Thyroid gland (tissue), 4 donors: Measurements from ENCODE around the gene DAGLB. TPM values are rescaled to one million over a fixed set of nuclear protein-coding genes. Genes with fewer than 3 reads are reported as not detected.
"Not testable (repeated sequence)": the region's sequence is repeated elsewhere in the genome, so short reads cannot be mapped to it uniquely, and the experiment has no call there.

Experiments used
- DNase-seq, 2 donors: peaks; one replicate each; pipeline ENCODE4 v3.0.0-alpha.2; 2019
- H3K27ac ChIP-seq, 3 donors: fragments of 200-600 bp; sonication (generic); 1 replicate in 2 of 3; 2 replicates in 1 of 3; pipeline ENCODE4 v1.5.1; 2016 to 2019; ENCODE audit warnings: mild to moderate bottlenecking in 1 of 3, moderate library complexity in 1 of 3
- H3K27me3 ChIP-seq: fragments of 200-600 bp; sonication (generic); one replicate; pipeline ENCODE4 v1.5.1; 2019
- H3K36me3 ChIP-seq, 2 donors: fragments of 200-600 bp; sonication (generic); one replicate each; pipeline ENCODE4 v1.5.1; 2016 to 2019
- H3K4me1 ChIP-seq, 2 donors: fragments of 200-600 bp; sonication (generic); one replicate each; pipeline ENCODE4 v1.5.1; 2017 to 2019
- H3K4me3 ChIP-seq, 3 donors: fragments of 200-600 bp; sonication (generic); replicated peaks in 1 of 3; 1 replicate in 2 of 3; 2 replicates in 1 of 3; pipeline ENCODE4 v1.5.1; 2016; ENCODE audit warnings: mild to moderate bottlenecking in 1 of 3
- H3K9me3 ChIP-seq: fragments of 200-600 bp; sonication (generic); one replicate; pipeline ENCODE4 v1.5.1; 2017
- POLR2A ChIP-seq, 2 donors: fragments of 450-650 bp; IDR thresholded peaks; one replicate each; pipeline ENCODE4 v1.6.1; 2017; ENCODE audit warnings: antibody characterized with exemption in 2 of 2, mild to moderate bottlenecking in 2 of 2, moderate library complexity in 1 of 2
- WGBS, 2 donors: methylation state at CpG; one replicate each; pipeline ENCODE4 v1.1.5; 2017; 5-methylcytosine and 5-hydroxymethylcytosine counted together
- intact Hi-C: fragments of 100-400 bp; cut with DNase I; formaldehyde crosslinking; loops from one replicate; pipeline ENCODE4 v1.15.1; 2023
- total RNA-seq, 4 donors: library from RNA; depleted of rRNA; stranded (reverse); fragments of >200 nt; gene quantifications; one replicate each; pipeline ENCODE4 v1.2.3, GENCODE V29; 2016
- TF ChIP-seq, protein P1 (sequence below), 6 experiments: fragments of 200-600 bp in 3 of 6; fragments of 450-650 bp in 3 of 6; sonication (generic) in 3 of 6; IDR thresholded peaks; one replicate each; pipeline ENCODE4 v1.5.1; 2016 to 2019; ENCODE audit warnings: antibody characterized with exemption in 6 of 6, mild to moderate bottlenecking in 2 of 6, inconsistent platforms in 1 of 6, moderate library complexity in 1 of 6

The DAGLB gene
- total RNA-seq, 4 donors from 2014 or later, result 14.1 to 18.4 (median 16.2) TPM

DNA sequence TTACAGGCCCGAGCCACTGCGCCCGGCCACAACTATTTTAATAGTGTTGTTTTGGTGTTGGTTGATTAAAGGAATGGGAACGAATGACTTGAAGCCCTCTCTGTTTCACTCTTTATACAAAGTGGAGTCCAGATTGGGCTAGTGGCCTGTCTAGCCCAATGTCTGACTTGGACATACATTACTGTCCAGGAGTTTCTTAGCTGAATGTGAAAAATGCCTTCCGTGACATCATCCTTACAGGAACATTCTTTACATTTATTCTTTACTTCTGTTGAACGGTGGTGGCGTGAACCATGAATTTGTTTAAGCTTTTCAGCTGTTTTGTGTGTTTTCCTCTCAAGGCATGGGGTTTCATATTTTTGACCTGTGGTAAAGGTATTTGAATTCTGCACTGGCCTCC lies 67.9 kb downstream of the DAGLB start:
- intact Hi-C loops, result loop anchor here (10.0 kb wide), 1 partner anchor 55 kb away; no protein-coding TSS in a partner anchor
- Histone ChIP-seq H3K4me3 (no peak overlapping the region), H3K36me3 (no peaks in the 10 kb centered on the region), H3K27ac (no peak overlapping the region), H3K9me3 (no peaks in the 10 kb centered on the region), H3K4me1 (peaks cover 27 to 69% of the 10 kb centered on the region in 2 donors), H3K27me3 (no peaks in the 10 kb centered on the region)
- TF ChIP-seq, protein P1, sequence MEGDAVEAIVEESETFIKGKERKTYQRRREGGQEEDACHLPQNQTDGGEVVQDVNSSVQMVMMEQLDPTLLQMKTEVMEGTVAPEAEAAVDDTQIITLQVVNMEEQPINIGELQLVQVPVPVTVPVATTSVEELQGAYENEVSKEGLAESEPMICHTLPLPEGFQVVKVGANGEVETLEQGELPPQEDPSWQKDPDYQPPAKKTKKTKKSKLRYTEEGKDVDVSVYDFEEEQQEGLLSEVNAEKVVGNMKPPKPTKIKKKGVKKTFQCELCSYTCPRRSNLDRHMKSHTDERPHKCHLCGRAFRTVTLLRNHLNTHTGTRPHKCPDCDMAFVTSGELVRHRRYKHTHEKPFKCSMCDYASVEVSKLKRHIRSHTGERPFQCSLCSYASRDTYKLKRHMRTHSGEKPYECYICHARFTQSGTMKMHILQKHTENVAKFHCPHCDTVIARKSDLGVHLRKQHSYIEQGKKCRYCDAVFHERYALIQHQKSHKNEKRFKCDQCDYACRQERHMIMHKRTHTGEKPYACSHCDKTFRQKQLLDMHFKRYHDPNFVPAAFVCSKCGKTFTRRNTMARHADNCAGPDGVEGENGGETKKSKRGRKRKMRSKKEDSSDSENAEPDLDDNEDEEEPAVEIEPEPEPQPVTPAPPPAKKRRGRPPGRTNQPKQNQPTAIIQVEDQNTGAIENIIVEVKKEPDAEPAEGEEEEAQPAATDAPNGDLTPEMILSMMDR (IDR thresholded peaks at IDR 0.05), result no peak
- no peak for TF ChIP-seq POLR2A (IDR thresholded peaks at IDR 0.05)
- DNase-seq, result no peak
- 87 to 88% methylated on average over 7 of the region's 7 CpGs for WGBS, 2 donors

DNA sequence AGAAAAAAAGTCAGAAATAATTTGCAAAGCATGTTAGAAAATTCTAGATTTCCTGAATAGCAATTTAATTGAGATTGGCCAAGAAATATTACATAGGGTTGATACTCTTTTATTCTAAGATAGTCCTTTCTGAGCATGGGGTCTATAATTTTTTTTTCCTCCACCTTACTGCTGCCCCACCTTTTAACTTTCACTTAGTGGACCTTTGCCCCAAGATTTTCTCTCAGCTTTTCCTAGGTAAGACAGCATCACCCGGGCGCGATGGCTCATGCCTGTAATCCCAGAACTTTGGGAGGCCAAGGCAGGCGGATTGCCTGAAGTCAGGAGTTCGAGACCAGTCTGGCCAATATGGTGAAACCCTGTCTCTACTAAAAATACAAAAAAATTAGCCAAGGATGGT lies 69.2 kb downstream of the DAGLB start:
- H3K4me3 ChIP-seq, intact Hi-C loops, H3K27ac ChIP-seq, H3K9me3 ChIP-seq, H3K27me3 ChIP-seq, DNase-seq, H3K36me3 ChIP-seq: not testable (repeated sequence)
- 92 to 96% methylated on average over 5 of the region's 5 CpGs for WGBS, 2 donors
- H3K4me1 ChIP-seq, result peaks cover 16 to 57% of the 10 kb centered on the region in 2 donors

DNA sequence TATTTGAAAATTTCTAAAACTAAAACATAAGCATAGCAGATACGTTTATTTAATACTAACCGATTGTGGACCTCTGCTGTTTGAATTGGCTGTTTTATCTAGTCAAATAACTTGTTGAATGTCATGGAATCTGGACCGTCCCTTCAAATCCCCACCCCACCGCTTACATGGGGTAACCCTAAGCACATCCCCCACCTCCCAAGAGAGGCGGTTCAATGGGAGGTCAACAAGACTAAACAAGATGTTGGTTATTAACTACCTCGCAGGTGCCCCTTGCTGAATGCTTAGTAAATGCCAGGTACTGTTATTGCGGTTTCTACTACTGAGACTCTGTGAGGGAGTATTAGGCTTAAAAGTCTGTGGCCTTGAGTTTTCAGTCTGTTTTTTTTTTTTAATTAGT lies 70.9 kb downstream of the DAGLB start:
- 71 to 75% methylated on average over 7 of the region's 7 CpGs for WGBS, 2 donors

DNA sequence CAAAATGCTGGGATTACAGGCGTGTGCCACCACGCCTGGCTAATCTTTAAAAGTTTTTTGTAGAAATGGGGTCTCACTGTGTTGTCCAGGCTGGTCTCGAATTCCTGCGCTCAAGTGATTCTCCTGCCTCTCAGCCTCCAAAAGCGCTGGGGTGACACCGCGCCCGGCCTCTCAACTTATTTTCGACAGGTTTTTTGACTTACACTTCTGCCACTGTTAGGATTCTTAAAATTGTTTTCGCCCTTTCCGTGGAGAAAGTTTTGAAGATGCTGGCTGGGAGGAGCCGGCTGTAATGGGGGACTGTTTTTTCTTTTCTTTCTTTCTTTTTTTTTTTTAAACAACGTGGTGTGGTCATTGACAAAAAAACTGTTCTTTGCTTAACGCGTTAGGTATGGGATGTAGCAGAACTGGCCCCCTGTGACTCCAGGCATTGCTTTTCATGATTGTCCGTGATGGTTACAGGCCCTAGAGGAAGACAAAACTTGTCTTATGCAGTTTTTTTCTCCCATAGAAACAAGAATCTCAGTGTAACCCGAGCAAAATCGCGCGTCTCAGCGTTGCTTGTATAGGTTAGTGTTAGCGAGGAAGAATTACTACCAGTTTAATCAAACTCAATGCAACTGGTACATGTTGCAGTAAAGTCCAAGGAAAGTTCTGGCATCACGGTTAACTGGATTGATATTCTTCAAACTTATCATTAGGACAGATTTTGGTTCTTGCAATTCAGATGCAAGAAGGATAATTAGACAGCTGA lies 72.2 kb downstream of the DAGLB start:
- peak overlapping the region; percentile 68 to 70 (median 70) for H3K4me3 ChIP-seq
- 9% methylated on average over 23 of the region's 23 CpGs for WGBS, 2 donors
- no peaks in the 10 kb centered on the region for H3K27me3 ChIP-seq
- DNase-seq, result peak in 1 of 2 donors; percentile 18
- H3K9me3 ChIP-seq, result no peaks in the 10 kb centered on the region
- peaks cover 4 to 29% of the 10 kb centered on the region in 2 donors for H3K4me1 ChIP-seq
- intact Hi-C loops, result no loop called here
- no peaks in the 10 kb centered on the region for H3K36me3 ChIP-seq
- no peak for TF ChIP-seq POLR2A (IDR thresholded peaks at IDR 0.05)
- TF ChIP-seq, protein P1 (IDR thresholded peaks at IDR 0.05), result no peak
- peak overlapping the region; percentile 72 to 86 (median 83) for H3K27ac ChIP-seq

More for the DNA sequence above, 70.9 kb downstream of the DAGLB start:
- TF ChIP-seq, protein P1 (IDR thresholded peaks at IDR 0.05), result no peak
- Histone ChIP-seq H3K9me3 (no peaks in the 10 kb centered on the region), H3K27ac (no peak overlapping the region), H3K36me3 (no peaks in the 10 kb centered on the region), H3K4me3 (no peak overlapping the region), H3K4me1 (peaks cover 2 to 40% of the 10 kb centered on the region in 2 donors), H3K27me3 (no peaks in the 10 kb centered on the region)
- DNase-seq, result no peak
- intact Hi-C loops, result no loop called here

DNA sequence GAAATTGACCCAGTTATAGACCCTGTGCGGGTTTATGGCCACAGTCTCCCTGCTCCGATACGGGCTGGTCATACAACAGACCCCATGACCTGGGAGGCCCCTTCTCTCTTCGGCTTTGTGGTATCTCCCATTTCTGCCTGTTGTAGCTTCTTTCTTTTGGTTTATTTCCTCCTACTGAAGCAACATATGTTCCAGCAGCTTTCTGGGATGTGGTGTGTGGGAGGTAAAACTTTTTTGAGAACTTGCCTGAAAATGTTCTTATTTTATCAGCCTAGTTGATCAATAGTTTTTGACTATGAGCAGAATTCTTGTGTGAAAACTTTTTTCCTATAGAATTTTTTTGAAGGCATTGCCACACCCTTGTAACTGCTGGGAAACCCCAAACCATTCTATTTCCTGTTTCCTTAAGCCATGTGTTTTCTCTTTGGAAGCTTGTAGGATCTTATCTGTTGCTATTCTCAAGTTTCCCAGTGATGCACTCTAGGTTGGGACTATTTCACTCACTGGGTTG lies 80.0 kb downstream of the DAGLB start:
- 75 to 93% methylated on average over 4 of the region's 4 CpGs for WGBS, 2 donors
- no peak for DNase-seq
- Histone ChIP-seq H3K9me3 (no peaks in the 10 kb centered on the region), H3K27ac (no peak overlapping the region), H3K36me3 (no peaks in the 10 kb centered on the region), H3K4me1 (peaks cover 0 to 11% of the 10 kb centered on the region in 2 donors), H3K4me3 (no peak overlapping the region), H3K27me3 (no peaks in the 10 kb centered on the region)
- TF ChIP-seq, protein P1 (IDR thresholded peaks at IDR 0.05), result no peak
- no peak for TF ChIP-seq POLR2A (IDR thresholded peaks at IDR 0.05)
- intact Hi-C loops, result no loop called here
